Tibial nerve (tissue), 4 donors: ENCODE results near the gene ASXL1. TPM values are rescaled to one million over a fixed set of nuclear protein-coding genes. Genes with fewer than 3 reads are reported as not detected.

Experiments
- DNase-seq, 2 donors: peaks; one replicate each; pipeline ENCODE4 v3.0.0-alpha.2; 2019; ENCODE audit warnings: low spot score in 2 of 2
- H3K27ac ChIP-seq, 4 donors: fragments of 200-600 bp; sonication (generic) in 3 of 4; one replicate each; pipeline ENCODE4 v1.5.1; 2017 to 2019; ENCODE audit warnings: mild to moderate bottlenecking in 1 of 4
- H3K27me3 ChIP-seq, 2 donors: fragments of 200-600 bp; sonication (generic) in 1 of 2; one replicate each; pipeline versions ENCODE4 v1.5.1 to v1.6.0; 2017 to 2019
- H3K36me3 ChIP-seq, 3 donors: fragments of 200-600 bp; sonication (generic); one replicate each; pipeline ENCODE4 v1.5.1; 2018 to 2019
- H3K4me1 ChIP-seq, 4 donors: fragments of 200-600 bp; sonication (generic) in 3 of 4; one replicate each; pipeline ENCODE4 v1.5.1; 2017 to 2019
- H3K4me3 ChIP-seq, 4 donors: fragments of 200-600 bp; sonication (generic) in 3 of 4; one replicate each; pipeline ENCODE4 v1.5.1; 2017 to 2019; ENCODE audit warnings: mild to moderate bottlenecking in 1 of 4, moderate library complexity in 1 of 4
- H3K9me3 ChIP-seq, 4 donors: fragments of 200-600 bp; sonication (generic) in 3 of 4; one replicate each; pipeline ENCODE4 v1.5.1; 2017 to 2019
- CTCF ChIP-seq, 5 experiments: fragments of 200-600 bp in 3 of 5; fragments of 450-650 bp in 2 of 5; sonication (generic) in 3 of 5; IDR thresholded peaks; one replicate each; pipeline ENCODE4 v1.5.1; 2016 to 2019; ENCODE audit warnings: antibody characterized with exemption in 5 of 5, mild to moderate bottlenecking in 3 of 5, moderate library complexity in 2 of 5
- EP300 ChIP-seq, 2 donors: sonication (generic); formaldehyde crosslinking; IDR thresholded peaks; one replicate each; pipeline ENCODE4 v1.6.1; 2017; ENCODE audit warnings: antibody characterized with exemption in 2 of 2, mild to moderate bottlenecking in 1 of 2
- POLR2A ChIP-seq, 2 donors: fragments of 450-650 bp; IDR thresholded peaks; one replicate each; pipeline ENCODE4 v1.6.1; 2017; ENCODE audit warnings: antibody characterized with exemption in 2 of 2, mild to moderate bottlenecking in 2 of 2, moderate library complexity in 2 of 2
- WGBS, 2 donors: methylation state at CpG; one replicate each; pipeline ENCODE4 v1.1.5; 2018; 5-methylcytosine and 5-hydroxymethylcytosine counted together
- total RNA-seq, 4 donors: library from RNA; depleted of rRNA; stranded (reverse); fragments of >200 nt; gene quantifications; one replicate each; pipeline ENCODE4 v1.1.0, GENCODE V29; 2016

ASXL1 gene
- total RNA-seq, 4 donors from 2014 or later: 108 to 194 (median 138) TPM

- 0 to 4% methylated on average over 5 to 7 of the region's 8 CpGs for WGBS, 2 donors
- Histone ChIP-seq H3K4me3 (peak overlapping the region; percentile 28 to 53 (median 34)), H3K27ac (peak overlapping the region; percentile 78 to 93 (median 86)), H3K27me3 (no peaks in the 10 kb centered on the region), H3K9me3 (no peaks in the 10 kb centered on the region), H3K4me1 (peaks cover 4 to 100% (median 72%) of the 10 kb centered on the region in 4 donors), H3K36me3 (peaks cover 0 to 12% (median 0%) of the 10 kb centered on the region in 3 donors)
- TF ChIP-seq POLR2A (IDR thresholded peaks at IDR 0.05) (no peak), CTCF (IDR thresholded peaks at IDR 0.05) (no peak), EP300 (IDR thresholded peaks at IDR 0.05) (no peak)
- DNase-seq: no peak
Measured at GRCh38 chr20:32474717-32474966, 116.5 kb downstream of the ASXL1 start.

DNA sequence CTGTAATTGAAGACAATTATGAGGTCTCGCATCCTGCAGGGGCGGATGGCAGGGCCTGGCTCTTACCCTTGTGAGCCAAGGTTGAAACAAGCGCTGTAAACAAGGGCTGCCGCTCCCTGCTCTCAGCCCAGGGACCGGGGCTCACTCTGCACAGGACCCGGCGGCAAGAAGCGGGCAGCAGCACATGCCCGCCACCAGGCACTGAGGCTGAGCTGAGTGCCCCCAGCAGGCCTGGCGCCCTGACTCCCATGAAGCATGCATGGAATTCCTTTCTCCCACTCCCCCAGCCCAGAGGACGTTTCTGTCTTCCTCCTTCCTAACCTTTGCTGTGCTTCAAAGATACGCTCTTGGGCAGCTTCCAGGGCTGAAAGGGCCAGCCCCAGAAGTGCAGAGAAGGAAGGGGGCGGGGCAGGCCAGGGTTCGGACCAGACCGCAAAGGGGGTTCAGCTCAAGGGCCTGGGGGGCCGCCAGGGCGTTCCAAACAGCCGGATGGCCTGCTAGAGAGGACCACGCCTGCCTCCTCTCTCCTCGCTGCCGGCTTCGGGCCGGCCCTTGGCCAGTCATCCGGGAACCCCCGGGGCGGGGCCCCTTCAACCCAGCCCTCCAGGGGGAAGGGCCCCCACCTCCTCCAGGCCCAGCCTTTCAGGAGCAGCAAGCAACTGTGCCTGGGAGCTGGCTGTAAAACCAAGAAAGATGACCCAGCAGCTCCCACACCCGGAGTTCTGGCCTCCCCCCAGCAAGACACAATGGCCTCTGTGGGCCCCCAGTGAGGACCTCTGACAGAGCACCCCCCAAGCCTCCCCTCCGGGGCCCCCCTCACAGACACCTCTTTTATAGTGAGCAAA, 117.1 kb downstream of the ASXL1 start:
- DNase-seq: peak; percentile 78 to 85
- Histone ChIP-seq H3K4me3 (peak overlapping the region; percentile 28 to 53 (median 34)), H3K4me1 (peaks cover 4 to 100% (median 71%) of the 10 kb centered on the region in 4 donors), H3K27me3 (no peaks in the 10 kb centered on the region), H3K27ac (peak overlapping the region; percentile 78 to 93 (median 86)), H3K36me3 (peaks cover 0 to 12% (median 0%) of the 10 kb centered on the region in 3 donors), H3K9me3 (no peaks in the 10 kb centered on the region)
- 1 to 3% methylated on average over 17 to 20 of the region's 28 CpGs for WGBS, 2 donors
- TF ChIP-seq EP300 (IDR thresholded peaks at IDR 0.05) (peak; percentile 71 to 84), POLR2A (IDR thresholded peaks at IDR 0.05) (peak in 1 of 2 donors; percentile 27), CTCF (IDR thresholded peaks at IDR 0.05) (peak in 2 of 5 experiments; percentile 7 to 36)

- Histone ChIP-seq H3K9me3 (no peaks in the 10 kb centered on the region), H3K27me3 (no peaks in the 10 kb centered on the region), H3K4me1 (peaks cover 0 to 100% (median 82%) of the 10 kb centered on the region in 4 donors), H3K4me3 (no peak overlapping the region), H3K36me3 (peaks cover 0 to 4% (median 0%) of the 10 kb centered on the region in 3 donors), H3K27ac (peak overlapping the region; percentile 78 to 93 (median 86))
- 53 to 57% methylated on average over 22 of the region's 22 CpGs for WGBS, 2 donors
- TF ChIP-seq EP300 (IDR thresholded peaks at IDR 0.05) (no peak), POLR2A (IDR thresholded peaks at IDR 0.05) (no peak), CTCF (IDR thresholded peaks at IDR 0.05) (no peak)
- DNase-seq: no peak
Measured at GRCh38 chr20:32476684-32477593, 118.8 kb downstream of the ASXL1 start.

DNA sequence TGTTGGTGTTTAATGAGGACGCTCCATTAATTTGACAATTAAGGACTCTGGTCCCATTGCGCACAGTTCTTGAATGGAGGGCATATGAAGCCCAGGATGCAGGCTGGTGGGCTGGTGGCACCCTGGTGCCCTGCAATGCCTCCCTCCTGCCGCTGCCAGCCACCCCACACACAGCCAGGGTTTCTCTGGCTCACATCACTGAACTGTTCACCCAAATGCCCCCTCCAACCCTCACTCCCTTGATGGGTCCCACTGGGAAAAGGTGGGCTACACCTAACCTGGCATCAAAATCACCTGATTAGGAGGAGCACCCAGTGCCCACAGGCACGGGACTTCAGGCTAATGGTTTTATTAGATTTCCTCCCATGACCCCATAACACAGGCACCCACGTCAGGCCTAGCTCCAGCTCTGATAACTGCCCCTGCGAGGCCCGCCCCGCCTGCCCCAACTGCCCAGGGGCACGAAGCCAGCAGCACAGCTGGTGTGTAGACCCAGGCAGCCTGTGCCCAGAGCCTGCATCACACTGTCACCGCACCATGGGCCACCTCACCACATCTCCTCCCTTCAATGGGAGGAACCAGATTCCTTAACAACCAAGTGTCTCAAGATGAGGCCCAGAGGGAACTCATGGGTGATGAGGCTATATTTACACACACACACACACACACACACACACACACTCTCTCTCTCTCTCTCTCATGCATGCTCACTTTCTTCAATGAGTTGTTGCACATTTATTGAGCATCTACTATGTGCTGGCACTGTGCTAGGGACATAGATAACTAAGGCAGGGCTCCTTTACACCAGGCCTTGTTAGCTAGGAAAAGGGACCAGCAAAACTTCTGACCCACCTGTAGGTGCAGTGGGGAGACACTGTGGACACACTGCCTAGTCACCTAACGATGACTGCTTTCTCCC, 119.7 kb downstream of the ASXL1 start:
- no peaks in the 10 kb centered on the region for H3K27me3 ChIP-seq
- no peak overlapping the region for H3K4me3 ChIP-seq
- H3K9me3 ChIP-seq: no peaks in the 10 kb centered on the region
- WGBS, 2 donors: 54 to 64% methylated on average over 9 to 11 of the region's 11 CpGs
- no peak for DNase-seq
- H3K36me3 ChIP-seq: no peaks in the 10 kb centered on the region
- H3K27ac ChIP-seq: peak overlapping the region in 3 of 4 donors; percentile 83 to 93 (median 89)
- H3K4me1 ChIP-seq: peaks cover 0 to 96% (median 80%) of the 10 kb centered on the region in 4 donors
- no peak for TF ChIP-seq EP300 (IDR thresholded peaks at IDR 0.05)
- TF ChIP-seq POLR2A (IDR thresholded peaks at IDR 0.05): no peak
- no peak for TF ChIP-seq CTCF (IDR thresholded peaks at IDR 0.05)
